Left cardiac atrium (tissue), 4 donors: Measurements from ENCODE around the gene DUSP21. TPM values are rescaled to one million over a fixed set of nuclear protein-coding genes. Genes with fewer than 3 reads are reported as not detected.
"Not testable (repeated sequence)": the region's sequence is repeated elsewhere in the genome, so short reads cannot be mapped to it uniquely, and the experiment has no call there.

Source experiments
- ATAC-seq, 2 donors: fragments of 200-7000 bp; cut with Tn5 transposase; one replicate each; pipeline ENCODE4 v1.9.1; 2020; ENCODE audit warnings: mild to moderate bottlenecking in 2 of 2, moderate library complexity in 2 of 2
- DNase-seq: peaks from one replicate; pipeline ENCODE4 v3.0.0-alpha.2; 2020
- intact Hi-C, 2 donors: fragments of 100-400 bp; cut with DNase I; formaldehyde crosslinking; loops; one replicate each; pipeline versions ENCODE4 v1.14.1 to v1.15.1; 2022 to 2023
- total RNA-seq, 2 donors: library from RNA; stranded (reverse); fragmentation: NEBNext Ultra II Directional; extraction: Animal tissue kit (Norgen Biotek cat#: 25700); gene quantifications; one replicate each; pipeline ENCODE4 v1.2.1, GENCODE V29; 2021
- donor health status: DM: no; HTN: yes; CAD: no.
- donor health status: DM: no; HTN: yes; CAD: no; lungs with severe emphysema.
- donor health status: DM: yes; HTN: yes; CAD: no.
- donor health status: Dilated cardiomyopathy.

Gene DUSP21
- total RNA-seq, 2 donors from 2014 or later: not detected

GRCh38 chrX:44873415-44874276 lies 29.8 kb downstream of the DUSP21 start:
- intact Hi-C loops: loop anchor here in 1 of 2 donors (5.0 to 10.0 kb wide), 2 partner anchors 81 to 199 kb away; no protein-coding TSS in a partner anchor
- DNase-seq (peak; percentile 78), ATAC-seq (peak; percentile 40 to 49)

GRCh38 chrX:44874420-44875184 lies 30.8 kb downstream of the DUSP21 start:
- intact Hi-C loops: loop anchor here in 1 of 2 donors (5.0 to 10.0 kb wide), 2 partner anchors 80 to 198 kb away; no protein-coding TSS in a partner anchor
- peak in 1 of 2 donors; percentile 12 for ATAC-seq
- peak; percentile 36 for DNase-seq

- intact Hi-C loops: loop anchor here in 1 of 2 donors (10.0 kb wide), 1 partner anchor 80 kb away; no protein-coding TSS in a partner anchor
- ATAC-seq (no peak), DNase-seq (no peak)
Observed at GRCh38 chrX:44875185-44875489, 31.3 kb downstream of the DUSP21 start.

- intact Hi-C loops: loop anchor here in 1 of 2 donors (10.0 kb wide), 1 partner anchor 79 kb away; no protein-coding TSS in a partner anchor
- ATAC-seq (no peak), DNase-seq (no peak)
Observed at GRCh38 chrX:44876086-44876485, 32.3 kb downstream of the DUSP21 start.

- DNase-seq (no peak), ATAC-seq (no peak)
- intact Hi-C loops: loop anchor here in 1 of 2 donors (10.0 kb wide), 1 partner anchor 78 kb away; no protein-coding TSS in a partner anchor
Observed at GRCh38 chrX:44876767-44877166, 32.9 kb downstream of the DUSP21 start.

GRCh38 chrX:44878780-44879179 lies 35.0 kb downstream of the DUSP21 start:
- no peak for ATAC-seq
- intact Hi-C loops: loop anchor here in 1 of 2 donors (10.0 kb wide), 1 partner anchor 76 kb away; no protein-coding TSS in a partner anchor

GRCh38 chrX:44881549-44881948 lies 37.7 kb downstream of the DUSP21 start:
- no peak for DNase-seq
- intact Hi-C loops: no loop called here
- ATAC-seq: no peak

More at GRCh38 chrX:44878780-44879179, 35.0 kb downstream of the DUSP21 start:
- DNase-seq: no peak

- ATAC-seq (no peak), DNase-seq (no peak)
- intact Hi-C loops: no loop called here
Observed at GRCh38 chrX:44882635-44883034, 38.8 kb downstream of the DUSP21 start.

GRCh38 chrX:44884944-44885343 lies 41.1 kb downstream of the DUSP21 start:
- intact Hi-C loops: no loop called here
- ATAC-seq: no peak
- DNase-seq: no peak

GRCh38 chrX:44889824-44890223 lies 46.0 kb downstream of the DUSP21 start:
- no peak for DNase-seq
- intact Hi-C loops: no loop called here
- no peak for ATAC-seq

- ATAC-seq (no peak), DNase-seq (no peak)
- intact Hi-C loops: no loop called here
Observed at GRCh38 chrX:44890247-44890646, 46.4 kb downstream of the DUSP21 start.

GRCh38 chrX:44890687-44891086 lies 46.9 kb downstream of the DUSP21 start:
- intact Hi-C loops, DNase-seq, ATAC-seq: not testable (repeated sequence)

GRCh38 chrX:44891642-44892041 lies 47.8 kb downstream of the DUSP21 start:
- DNase-seq: no peak
- intact Hi-C loops: no loop called here
- ATAC-seq: no peak

Other genes starting within 250 kb of the DUSP21 start
- gene KDM6A, start 29.2 kb downstream of the DUSP21 start, total RNA-seq: 10 to 100 TPM in 1 of 2 donors, 1 to 10 TPM in 1; 8.8 to 15.3 TPM